Measurements from ENCODE around the gene PHF2. TPM values are rescaled to one million over a fixed set of nuclear protein-coding genes. Genes with fewer than 3 reads are reported as not detected.

PHF2 gene
- total and polyA plus RNA-seq, 9 of the 15 experiments (the other 6 are each of a cell fraction or from before 2014, with no cell fraction given): 0.37 to 14.4 (median 8.1) TPM

DNA sequence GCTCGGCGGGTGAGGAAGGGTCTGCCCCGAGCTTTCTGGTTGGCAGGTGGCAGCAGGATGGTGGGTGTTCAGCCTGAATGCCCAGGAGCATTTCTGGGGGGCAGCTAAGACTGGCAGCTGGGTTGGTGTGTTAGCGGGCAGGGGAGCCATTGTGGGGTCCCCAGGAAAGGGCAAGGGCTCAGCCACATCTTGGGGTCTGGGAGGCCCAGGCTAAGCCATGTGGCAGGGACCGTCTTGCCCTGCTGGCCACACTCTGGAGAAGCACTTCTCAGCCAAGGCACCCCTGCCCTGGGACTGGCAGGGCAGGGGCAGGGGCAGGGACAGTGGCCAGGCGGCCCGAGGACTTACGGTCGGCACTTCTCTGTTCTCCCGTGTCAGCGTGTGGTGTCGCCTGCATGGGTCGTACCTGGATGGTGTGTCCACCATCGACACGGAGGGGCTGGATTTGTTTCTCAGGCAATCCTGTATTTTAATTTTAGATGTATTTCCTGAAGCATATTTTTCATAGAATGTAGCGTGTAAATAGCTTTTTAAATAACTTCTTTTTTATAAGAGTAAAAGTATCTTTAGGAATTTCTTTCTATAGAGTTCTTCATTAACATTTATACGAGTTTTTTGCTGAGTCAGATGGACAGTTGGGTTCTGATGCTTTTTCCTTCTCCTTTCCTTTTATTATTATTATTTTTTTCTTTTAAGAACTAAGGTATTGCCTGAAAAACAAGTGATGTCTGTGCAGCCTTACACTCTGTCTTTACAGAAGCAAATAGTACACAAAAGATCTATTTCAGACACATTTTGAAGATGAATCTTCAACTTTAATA, 102.0 kb downstream of the PHF2 start (continued):
- TF ChIP-seq, protein P1, sequence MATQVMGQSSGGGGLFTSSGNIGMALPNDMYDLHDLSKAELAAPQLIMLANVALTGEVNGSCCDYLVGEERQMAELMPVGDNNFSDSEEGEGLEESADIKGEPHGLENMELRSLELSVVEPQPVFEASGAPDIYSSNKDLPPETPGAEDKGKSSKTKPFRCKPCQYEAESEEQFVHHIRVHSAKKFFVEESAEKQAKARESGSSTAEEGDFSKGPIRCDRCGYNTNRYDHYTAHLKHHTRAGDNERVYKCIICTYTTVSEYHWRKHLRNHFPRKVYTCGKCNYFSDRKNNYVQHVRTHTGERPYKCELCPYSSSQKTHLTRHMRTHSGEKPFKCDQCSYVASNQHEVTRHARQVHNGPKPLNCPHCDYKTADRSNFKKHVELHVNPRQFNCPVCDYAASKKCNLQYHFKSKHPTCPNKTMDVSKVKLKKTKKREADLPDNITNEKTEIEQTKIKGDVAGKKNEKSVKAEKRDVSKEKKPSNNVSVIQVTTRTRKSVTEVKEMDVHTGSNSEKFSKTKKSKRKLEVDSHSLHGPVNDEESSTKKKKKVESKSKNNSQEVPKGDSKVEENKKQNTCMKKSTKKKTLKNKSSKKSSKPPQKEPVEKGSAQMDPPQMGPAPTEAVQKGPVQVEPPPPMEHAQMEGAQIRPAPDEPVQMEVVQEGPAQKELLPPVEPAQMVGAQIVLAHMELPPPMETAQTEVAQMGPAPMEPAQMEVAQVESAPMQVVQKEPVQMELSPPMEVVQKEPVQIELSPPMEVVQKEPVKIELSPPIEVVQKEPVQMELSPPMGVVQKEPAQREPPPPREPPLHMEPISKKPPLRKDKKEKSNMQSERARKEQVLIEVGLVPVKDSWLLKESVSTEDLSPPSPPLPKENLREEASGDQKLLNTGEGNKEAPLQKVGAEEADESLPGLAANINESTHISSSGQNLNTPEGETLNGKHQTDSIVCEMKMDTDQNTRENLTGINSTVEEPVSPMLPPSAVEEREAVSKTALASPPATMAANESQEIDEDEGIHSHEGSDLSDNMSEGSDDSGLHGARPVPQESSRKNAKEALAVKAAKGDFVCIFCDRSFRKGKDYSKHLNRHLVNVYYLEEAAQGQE (IDR thresholded peaks at IDR 0.05; ENCODE audit: borderline replicate concordance): no peak
- TF ChIP-seq, protein P1 (CRISPR knock-in tag; IDR thresholded peaks at IDR 0.05; ENCODE audit: low read depth): no peak
- TF ChIP-seq MEF2D (tag; conservative IDR thresholded peaks at IDR 0.05; ENCODE audit: low read depth) (no peak), PHB (CRISPR knock-in tag; IDR thresholded peaks at IDR 0.05) (no peak), MAFK (IDR thresholded peaks at IDR 0.05; ENCODE audit: low read length) (peak; percentile 72; the same call in 1 of the 2 replicates), RFX1 (IDR thresholded peaks at IDR 0.05) (no peak), EWSR1 (IDR thresholded peaks at IDR 0.05; ENCODE audit: borderline replicate concordance, low read depth, partially characterized antibody) (no peak), MAFF (IDR thresholded peaks at IDR 0.05; ENCODE audit: low read length) (peak; percentile 79), ZNF316 (IDR thresholded peaks at IDR 0.05) (peak; percentile 94), ZNF780A (CRISPR knock-in tag; IDR thresholded peaks at IDR 0.05) (no peak), PRPF4 (IDR thresholded peaks at IDR 0.05; ENCODE audit: insufficient read depth, low read depth, low read length, poor library complexity, severe bottlenecking) (no peak), GTF2E2 (tag; IDR thresholded peaks at IDR 0.05) (no peak), DPF2 (IDR thresholded peaks at IDR 0.05) (no peak), RBM14 (IDR thresholded peaks at IDR 0.05; ENCODE audit: borderline replicate concordance, insufficient read depth, low read depth, low read length) (no peak), CREB1 (IDR thresholded peaks at IDR 0.05) (no peak), CREB1 (CRISPR knock-in tag; IDR thresholded peaks at IDR 0.05) (no peak), ZC3H8 (IDR thresholded peaks at IDR 0.05) (no peak), SMARCB1 (IDR thresholded peaks at IDR 0.05; ENCODE audit: insufficient read length, low read depth) (no peak)
- TF ChIP-seq, protein P2, sequence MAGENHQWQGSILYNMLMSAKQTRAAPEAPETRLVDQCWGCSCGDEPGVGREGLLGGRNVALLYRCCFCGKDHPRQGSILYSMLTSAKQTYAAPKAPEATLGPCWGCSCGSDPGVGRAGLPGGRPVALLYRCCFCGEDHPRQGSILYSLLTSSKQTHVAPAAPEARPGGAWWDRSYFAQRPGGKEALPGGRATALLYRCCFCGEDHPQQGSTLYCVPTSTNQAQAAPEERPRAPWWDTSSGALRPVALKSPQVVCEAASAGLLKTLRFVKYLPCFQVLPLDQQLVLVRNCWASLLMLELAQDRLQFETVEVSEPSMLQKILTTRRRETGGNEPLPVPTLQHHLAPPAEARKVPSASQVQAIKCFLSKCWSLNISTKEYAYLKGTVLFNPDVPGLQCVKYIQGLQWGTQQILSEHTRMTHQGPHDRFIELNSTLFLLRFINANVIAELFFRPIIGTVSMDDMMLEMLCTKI (IDR thresholded peaks at IDR 0.05; ENCODE audit: partially characterized antibody): no peak
- TF ChIP-seq, protein P3, sequence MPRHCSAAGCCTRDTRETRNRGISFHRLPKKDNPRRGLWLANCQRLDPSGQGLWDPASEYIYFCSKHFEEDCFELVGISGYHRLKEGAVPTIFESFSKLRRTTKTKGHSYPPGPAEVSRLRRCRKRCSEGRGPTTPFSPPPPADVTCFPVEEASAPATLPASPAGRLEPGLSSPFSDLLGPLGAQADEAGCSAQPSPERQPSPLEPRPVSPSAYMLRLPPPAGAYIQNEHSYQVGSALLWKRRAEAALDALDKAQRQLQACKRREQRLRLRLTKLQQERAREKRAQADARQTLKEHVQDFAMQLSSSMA (CRISPR knock-in tag; IDR thresholded peaks at IDR 0.05): no peak
